ENCODE data around the gene FASTKD3.

FASTKD3 gene

DNA sequence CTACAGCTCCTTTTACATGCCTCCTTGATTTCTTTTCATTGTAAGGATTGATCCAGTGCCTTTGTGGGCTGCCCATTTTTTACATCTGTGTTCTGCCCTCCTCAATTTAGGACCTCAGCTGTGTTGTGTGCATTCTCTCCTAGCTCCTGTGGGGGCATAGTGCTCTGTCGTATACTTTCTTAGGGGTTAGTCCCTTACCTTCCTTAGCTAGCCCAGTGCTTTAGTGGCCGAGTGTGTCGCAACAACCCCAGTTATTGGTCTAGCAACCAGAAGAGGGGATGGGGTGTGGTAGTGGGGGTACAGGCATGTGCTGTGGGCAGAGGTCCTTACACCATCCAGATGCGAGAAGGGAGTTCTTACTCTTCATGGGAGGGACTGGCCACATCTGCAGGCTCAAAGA lies 12.3 kb upstream of the FASTKD3 start:
- DNase-seq: no peak

DNA sequence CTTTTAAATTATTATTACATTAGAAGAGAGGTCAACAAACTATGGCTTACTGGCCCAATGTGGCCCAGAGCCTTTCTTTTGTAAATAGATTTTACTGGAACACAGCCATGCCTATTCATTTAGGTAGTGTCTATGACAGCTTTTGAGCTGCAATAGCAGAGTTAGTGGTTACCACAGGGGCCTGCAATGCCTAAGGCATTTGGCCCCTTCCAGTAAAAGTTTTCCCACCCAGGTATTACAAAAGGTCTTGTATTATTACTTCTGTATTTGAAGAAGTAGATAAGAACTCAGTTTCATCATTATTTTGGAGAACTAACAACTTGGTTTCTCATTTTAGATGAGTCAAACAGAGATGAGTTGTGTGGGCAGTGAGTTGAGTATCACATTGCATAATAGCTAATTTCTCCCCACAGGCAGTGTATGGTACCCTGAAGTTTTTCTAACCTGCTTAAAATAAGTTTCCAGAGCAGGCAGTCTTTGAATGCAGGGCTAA lies 9.6 kb upstream of the FASTKD3 start:
- DNase-seq: no peak

DNA sequence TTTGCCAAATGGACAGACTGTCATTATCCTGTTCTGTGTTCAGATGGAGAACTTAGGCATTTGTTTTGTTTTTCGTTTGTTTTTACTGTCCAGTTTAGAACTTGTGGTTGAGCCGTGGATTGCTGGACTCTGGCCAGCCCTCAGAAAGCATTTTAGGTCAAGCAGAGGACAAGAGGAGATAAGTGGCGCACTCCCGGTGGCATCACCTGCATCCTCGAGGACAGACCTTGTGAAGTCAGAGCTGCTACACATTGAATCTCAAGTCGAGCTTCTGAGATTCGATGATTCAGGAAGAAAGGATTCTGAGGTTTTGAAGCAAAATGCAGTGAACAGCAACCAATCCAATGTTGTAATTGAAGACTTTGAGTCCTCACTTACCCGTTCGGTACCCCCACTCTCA lies 9.0 kb upstream of the FASTKD3 start:
- DNase-seq: no peak

DNA sequence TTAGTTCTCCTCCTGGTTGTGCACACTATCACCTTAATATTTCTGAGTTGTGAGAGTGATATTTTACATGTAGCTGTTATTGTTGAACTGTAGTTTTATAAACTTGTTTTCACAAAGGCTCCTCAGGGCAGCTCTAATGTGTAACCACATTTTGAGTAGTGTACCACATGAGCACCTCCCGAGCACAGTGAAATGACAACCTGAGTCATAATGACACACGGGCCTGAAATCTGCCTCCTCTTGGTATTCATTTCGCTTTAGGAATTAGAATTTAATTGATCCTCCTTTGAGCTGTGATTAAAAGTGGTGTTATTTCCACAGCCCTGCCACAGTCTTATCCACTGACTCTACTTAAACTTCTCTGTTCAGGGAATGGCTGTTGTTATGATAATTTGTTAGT lies 8.0 kb upstream of the FASTKD3 start:
- DNase-seq: no peak

DNA sequence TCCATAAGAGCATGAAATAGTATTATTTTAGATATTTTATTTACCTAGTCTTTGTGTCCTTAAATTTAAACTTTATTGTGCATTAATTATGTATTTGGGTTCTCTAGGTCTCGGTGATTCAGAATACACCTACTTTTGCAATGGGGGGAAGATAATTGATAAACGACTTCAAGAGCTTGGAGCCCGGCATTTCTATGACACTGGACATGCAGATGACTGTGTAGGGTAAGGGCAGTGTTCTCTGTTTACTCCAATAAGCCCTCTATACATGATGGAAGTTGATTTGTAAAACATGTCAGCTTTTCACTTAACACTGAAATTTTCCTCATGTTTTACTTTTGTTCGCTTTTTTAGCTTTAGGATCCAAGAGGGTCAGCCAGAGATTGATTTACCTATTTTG lies 6.3 kb upstream of the FASTKD3 start:
- no peak for DNase-seq

DNA sequence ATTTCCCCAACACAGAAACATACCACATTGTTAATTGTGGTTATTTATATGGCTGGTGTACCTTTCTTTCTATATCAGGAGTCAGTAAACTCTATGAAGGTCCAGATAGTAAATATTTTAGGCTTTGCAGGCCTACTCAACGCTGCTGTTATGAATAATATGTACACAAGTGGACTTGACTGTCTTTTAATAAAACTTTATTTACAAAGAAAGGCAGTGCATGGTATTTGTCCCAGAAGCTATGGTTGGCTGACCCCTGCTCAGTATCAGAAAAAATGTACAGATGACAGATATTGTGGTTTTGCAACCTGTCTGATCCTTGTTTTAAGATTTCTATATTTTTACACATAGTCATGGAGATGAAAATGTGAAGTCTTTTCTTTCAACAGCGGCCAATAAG lies 5.8 kb upstream of the FASTKD3 start:
- no peak for DNase-seq

DNA sequence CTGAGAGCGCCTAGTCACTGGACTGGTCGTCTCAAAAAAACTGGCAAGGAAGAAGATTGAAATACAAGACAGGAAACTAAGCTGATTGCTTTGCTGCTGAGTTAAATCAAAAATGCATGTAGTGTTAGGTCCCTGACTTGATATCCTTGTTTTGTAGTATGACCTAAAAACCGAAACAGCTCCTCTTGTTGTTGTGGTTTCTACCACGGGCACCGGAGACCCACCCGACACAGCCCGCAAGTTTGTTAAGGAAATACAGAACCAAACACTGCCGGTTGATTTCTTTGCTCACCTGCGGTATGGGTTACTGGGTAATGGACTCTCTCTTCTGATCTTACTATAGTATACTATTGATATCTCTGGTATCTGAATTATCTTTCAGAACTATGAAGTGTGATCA lies 4.4 kb upstream of the FASTKD3 start:
- no peak for DNase-seq

DNA sequence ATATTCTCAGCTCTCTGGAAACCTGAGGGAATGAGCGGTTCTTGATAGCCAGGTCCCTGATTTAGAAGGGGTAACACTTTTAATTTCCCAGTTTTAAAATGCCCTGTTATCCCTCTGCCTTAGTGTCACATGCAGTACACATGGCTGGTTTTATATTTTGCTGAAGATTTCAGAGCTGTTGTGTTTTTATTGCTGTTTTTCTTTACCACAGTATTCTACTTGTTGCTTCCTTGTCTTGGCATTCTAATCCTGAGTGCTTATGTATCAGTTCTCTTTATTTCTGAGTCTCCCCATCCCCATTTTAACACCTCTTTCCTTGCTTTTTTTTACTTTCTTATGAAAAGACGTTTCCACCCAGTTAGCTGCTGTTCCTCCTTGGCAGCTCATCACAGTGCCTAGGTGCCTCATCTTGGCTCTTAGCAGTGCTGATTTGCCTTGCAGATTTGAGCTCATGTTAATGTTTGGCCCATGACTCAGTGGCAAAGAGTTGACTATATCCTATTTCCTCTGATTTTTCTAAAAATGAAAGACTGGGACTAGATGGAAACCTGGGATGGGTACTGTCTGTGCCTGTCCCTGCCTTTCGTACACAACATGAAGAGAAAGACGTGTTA lies 3.8 kb upstream of the FASTKD3 start:
- no peak for DNase-seq

DNA sequence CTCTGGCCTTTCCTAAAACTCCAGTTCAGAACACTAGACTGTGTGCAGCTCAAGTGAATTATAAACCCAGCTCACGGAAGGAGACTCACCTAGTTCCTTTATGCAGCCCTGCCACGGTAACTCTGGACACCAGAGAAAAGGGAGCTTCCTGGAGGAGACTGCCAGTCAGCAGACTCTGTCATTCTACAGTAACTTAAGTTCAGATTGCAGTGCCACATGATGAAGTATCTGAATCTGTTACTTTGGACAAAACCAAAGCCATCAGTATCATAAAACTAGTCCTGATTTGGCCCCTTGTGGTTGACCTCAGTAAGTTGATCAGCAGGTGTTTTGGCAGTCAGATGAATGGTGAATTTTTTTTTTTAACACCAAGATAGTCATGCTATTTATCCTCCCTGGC lies 2.8 kb upstream of the FASTKD3 start:
- no peak for DNase-seq

DNA sequence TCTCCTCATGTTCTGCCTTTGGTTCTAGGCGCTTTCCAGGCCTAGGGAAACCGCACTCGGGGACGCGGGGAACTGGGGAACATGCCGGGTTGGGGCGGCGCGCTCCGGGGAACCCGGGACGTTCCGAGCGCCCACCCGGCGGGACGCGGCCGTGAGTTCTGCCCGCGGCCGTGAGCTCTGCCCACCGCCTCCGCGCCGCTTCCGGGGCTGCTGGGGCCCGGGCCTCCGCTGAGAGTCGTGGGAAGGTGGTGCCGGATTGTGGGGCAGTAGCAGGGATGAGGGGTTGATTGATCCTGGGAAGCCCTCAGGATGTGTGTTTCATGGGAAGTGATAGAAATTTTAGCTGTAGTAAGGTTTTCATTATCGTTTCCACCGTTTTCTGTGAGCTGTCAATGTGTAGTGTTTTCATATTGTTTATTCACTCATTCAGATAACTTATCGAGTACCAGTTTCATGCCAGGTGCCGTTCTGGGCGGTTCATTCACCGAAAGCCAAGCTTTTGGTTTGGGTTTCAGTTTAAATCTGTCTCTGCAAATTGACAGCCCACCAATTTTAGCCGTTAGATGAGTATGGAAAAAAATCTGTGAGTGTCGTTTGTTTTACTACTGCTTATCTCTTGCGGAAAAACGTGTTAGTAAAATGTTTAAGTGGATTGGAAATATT lies 774 bp upstream of the FASTKD3 start:
- peak in 1 of 2 experiments; percentile 46 for DNase-seq

DNA sequence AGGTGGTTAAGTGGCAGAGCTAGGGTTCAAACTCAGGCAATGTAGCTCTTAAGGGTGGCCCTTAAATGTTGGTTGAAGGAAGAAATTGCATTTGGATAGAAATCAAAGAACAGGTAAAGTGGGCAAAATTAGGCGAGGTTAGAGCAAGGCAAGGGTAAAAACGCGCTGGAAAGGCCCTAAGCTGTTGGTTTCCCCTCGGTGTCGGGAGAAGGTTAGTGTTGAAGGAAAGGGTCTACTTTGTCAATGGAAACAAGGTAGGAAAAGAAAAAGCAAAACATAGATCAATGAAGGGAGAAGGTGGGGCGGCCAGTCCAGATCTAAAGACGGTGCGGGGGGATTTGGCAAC lies 431 bp downstream of the FASTKD3 start:
- peak in 1 of 2 experiments; percentile 69 for DNase-seq

DNA sequence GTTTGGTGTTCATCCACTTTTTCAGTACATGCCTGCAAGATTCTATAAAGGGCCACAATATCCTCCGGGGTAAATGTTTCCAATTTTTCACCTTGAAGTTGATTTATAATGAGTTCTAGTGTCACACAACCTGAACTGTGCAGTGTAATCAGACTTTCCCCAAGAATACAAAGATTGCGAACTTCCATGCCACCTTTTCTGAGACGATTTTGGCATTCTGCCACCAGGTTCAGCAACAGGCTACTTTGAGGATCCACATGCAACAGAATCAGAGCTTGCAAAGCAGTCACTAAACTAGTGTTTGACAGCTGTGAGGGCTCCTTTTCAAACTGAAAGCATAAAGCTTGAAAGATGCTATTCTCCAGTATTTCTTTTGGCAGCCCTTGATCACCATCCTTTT lies 1.6 kb downstream of the FASTKD3 start:
- no peak for DNase-seq

DNA sequence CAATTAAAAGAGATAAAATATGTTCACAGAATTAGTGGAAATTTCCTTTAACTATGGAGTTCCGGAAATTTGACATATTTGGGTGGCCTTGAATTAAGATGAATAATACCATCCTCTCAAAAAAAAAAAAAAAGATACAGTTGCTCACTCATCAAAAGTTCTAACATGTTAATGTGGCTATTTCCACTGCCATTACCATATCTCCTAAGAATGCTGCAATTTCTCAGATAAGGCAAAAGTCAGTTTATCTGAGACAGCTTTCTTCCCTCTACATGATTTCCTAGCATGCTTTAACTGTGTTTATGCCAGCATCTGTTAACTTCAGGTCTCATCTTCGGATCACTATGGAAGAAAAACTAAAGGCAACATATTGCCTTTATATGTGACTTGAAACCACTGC lies 2.6 kb downstream of the FASTKD3 start:
- DNase-seq: no peak

DNA sequence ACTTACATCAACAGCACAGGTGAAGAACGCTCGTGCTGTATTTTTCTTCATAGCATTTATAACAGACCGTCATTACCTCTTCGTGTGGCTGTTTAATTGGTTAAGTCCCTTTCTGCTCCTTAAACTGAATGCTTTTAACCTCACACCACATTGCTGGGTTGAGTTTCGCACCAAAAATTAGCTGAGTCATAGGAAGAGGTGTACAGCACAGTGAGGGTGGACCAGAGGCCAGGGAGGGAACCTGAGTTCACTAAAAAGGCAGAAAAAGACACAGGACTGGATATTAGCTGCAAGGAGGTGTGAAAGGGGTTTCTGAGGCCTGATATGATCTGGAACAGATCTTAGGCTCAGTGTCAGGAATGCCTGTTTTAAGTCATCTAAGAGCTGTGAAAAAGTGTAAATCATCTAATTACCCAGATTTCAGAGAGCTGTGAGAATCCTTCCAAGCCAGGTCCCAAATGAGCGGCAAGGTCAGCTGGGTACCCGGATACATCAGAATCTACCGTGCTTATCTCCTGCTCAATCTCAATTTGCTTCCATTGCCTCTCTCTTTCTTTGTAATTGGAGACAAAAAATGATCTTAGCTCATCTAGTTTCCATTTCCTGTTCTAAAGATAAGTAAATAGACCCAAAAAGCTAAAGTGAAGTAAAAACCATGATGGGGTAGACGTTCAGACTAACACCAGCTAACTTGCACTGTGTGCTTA lies 10.8 kb downstream of the FASTKD3 start:
- no peak for DNase-seq

DNA sequence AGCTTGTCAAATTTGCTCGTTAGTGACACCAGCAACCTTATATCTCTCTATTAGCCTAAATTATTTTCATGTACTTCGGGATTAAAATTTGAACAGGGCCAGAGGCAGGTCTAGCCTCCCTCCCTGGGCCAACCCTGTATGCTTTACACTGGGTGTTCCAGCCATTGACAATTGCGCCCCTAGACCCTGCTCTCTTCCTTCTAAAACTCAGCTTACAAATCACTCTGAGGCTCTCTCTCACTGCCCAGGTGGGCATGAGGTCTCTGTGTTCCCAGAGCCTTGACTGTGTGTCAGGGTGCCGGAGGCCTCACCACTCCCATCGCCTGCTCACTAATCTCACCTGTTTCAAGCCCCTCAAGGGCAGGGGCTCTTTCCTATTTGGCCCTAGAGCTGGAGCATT lies 11.5 kb downstream of the FASTKD3 start:
- DNase-seq: no peak

DNA sequence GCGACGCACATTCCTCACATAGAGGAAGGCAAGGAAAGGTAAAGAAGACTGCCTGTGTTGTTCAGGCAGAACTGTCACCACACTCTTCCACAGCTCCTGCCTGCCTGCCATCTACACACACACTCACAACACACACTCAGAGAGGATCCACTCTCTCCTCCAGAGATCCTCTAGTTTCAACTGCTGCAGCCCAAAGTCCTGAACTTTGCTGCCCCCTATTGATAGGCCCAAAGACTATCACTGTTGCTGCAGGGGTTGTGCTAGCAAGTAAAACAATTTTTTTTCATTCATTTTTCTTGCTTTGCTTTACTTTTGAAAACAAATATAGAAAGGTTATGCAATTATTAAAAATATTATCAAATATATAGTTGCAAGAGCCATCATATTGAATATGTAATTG lies 12.0 kb downstream of the FASTKD3 start:
- peak; percentile 66 to 69 for DNase-seq

DNA sequence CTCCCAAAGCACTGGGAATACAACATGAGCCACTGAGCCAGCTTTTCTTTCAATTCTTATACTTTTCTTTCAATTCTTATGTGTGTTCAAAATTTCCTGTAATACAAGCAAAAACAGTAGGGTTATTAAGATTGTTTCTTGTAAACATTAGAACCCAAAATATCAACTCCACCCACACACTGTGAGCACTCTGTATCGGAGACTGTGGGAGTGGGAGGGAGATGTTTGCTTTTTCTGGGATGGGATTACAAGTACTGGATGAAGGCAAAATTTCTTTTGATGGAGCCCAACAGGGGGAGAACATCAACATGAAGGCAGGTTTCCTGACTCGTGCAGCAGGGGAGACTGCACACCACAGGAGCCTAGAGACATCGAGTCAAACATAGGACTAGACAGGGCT lies 13.2 kb downstream of the FASTKD3 start:
- DNase-seq: no peak

DNA sequence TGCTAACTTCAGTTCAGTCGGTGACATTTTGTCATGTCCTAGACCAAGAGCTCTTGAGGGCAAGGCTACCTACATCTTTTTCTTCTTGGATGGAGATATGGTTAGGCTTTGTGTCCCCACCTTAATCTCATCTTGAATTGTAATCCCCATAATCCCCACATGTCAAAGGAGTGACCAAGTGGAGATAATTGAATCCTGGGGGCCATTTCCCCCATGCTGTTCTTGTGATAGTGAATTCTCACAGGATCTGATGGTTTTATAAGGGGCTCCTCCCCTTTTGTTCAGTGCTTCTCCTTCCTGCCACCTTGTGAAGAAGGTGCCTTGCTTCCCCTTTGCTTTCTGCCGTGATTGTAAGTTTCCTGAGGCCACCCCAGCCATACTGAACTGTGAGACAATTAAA lies 15.8 kb downstream of the FASTKD3 start:
- DNase-seq: no peak

DNA sequence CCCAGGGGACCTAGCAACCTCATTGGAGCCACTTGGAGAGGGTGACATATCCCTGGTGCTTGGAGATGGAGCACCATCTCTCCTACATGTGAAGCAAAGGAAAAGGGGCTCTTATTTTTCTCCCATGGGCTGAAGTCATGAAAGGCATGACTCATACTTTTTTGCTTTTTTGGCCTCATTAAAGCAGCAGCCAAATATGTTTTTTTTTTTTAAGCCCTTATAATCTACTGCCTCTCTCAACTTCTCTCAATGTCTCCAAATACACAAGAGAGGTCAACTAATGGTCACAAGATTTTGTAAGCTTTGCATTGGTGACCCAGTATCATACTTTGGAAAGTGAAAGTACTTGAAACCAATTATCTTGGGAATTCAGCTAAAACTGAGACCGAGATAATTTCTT lies 16.3 kb downstream of the FASTKD3 start:
- no peak for DNase-seq

DNA sequence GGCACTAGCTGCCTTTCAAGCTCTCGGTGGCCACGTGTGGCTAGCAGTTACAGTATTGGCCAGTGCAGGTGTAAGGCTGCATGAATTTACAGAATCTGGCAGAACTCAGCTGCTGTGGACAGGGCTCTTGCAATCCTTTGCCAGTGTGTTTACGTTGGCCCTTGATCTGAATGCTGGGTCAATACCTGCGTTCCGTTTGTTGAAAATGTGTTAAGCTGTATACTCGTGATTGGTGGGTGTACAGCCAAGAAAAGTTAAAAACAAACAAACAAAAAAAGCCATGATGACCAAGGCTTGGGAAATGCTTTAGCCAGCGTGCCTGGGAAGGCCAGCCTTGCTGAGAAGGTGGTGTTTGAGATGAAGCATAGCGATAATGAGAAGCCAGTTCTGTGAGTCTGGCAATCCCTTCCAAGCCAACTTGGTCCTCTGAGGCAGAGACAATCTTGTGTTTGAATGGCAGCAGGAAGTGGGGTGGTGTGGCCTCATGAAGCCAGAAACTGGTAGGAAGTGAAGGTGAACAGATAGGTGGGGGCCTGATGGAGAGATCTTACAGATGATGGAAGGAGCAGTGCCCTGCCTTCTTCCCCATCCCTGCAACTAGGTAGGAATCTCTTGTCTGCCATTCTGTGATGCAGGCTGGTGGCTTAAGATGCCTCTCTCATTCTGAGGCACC lies 17.1 kb downstream of the FASTKD3 start:
- DNase-seq: no peak

DNA sequence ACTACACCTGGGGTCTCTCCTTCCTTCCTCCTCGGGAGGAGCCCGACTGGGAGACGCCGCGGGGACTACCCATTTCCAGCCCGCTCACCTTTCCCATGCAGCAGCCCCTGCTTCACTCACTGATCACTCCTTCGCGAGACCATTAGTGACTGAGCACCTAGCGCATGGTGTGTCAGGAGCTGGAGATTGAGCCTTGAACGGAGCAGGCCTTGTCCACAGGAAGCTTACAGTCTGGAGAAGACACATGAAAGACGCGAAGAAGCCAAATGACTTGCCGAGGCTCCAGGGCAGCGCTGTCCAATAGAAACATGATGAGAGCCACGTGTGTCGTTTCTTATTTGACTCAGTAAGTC lies 17.6 kb downstream of the FASTKD3 start:
- no peak for DNase-seq

DNA sequence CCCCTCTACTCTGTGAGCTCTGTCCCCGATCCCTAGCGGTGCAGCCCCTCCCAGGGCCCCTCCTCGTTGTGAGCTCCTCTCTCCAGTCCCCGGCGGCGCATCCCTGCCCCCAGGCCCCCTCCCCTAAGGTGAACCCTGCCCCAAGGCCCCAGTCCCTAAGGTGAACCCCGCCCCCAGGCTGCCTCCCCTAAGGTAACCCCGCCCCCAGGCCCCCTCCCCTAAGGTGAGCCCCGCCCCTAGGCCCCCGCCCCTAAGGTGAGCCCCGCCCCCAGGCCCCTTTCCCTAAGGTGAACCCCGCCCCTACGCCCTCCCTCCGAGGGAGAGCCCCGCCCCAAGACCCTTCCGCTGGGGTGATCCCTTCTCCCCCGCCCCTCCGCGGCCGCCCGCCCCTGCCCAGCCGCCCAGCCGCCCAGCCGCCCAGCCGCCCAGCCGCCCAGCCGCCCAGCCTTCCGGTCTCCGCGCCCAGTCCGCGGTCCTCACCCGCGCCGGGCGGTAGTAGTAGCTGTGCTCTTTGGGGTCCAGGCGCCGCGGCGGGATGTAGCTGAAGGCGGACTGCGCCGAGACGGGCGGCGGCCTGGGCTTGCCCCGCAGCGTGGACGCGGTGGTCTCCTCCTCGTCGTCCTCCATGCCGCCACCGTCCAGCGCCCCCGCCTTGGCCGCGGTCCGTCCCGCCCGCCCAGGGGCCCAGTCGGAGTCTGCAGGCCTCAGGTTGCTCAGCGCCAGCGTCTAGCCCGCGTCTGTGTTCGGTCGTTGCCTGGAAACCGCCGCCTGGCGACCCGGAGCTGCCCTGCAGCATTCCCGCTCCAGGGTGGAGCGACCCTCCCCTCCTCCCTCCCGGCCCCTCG lies 18.2 kb downstream of the FASTKD3 start, which contains the start of gene CFAP90:
Gene CFAP90, minus strand, starts transcription at position 739 of the 845 bp plus-strand sequence. Its CDS starts 112 bp downstream, at position 627.
- peak; percentile 54 to 78 for DNase-seq
